OCI-LY7 (cell line): ENCODE results near the gene C1orf226.

Experiments used
- CTCF ChIP-seq: fragments of 200-600 bp; sonication (generic); conservative IDR thresholded peaks from 2 replicates; pipeline ENCODE4 v1.5.1; 2014; ENCODE audit warnings: mild to moderate bottlenecking, antibody characterized with exemption, low read length, moderate library complexity, mixed read lengths
- EZH2phosphoT487 ChIP-seq: fragments of 200-600 bp; sonication (generic); IDR thresholded peaks from 2 replicates; pipeline ENCODE4 v1.6.1; 2018; ENCODE audit warnings: low read depth, borderline replicate concordance, mild to moderate bottlenecking, mixed run types, antibody characterized with exemption, low read length, moderate library complexity, mixed read lengths

- TF ChIP-seq CTCF (no peak), EZH2phosphoT487 (no peak)
Observed at GRCh38 chr1:162360237-162360873, 21.2 kb upstream of the C1orf226 start.
